ENCODE results near the gene ACKR4. TPM values are rescaled to one million over a fixed set of nuclear protein-coding genes. Genes with fewer than 3 reads are reported as not detected.
"Not testable (repeated sequence)": the region's sequence is repeated elsewhere in the genome, so short reads cannot be mapped to it uniquely, and the experiment has no call there.

Gene ACKR4
- total RNA-seq, 1 donor from 2014 or later = 5.2 TPM

- H3K27me3 ChIP-seq (ENCODE audit: low read depth) = no peaks in the 10 kb centered on the region
- H3K36me3 ChIP-seq = peaks cover 19% of the 10 kb centered on the region
- H3K9me3 ChIP-seq (replicated peaks) = no peaks in the 10 kb centered on the region
- H3K4me3 ChIP-seq = no peak overlapping the region
- DNase-seq = no peak
- H3K27ac ChIP-seq (replicated peaks) = no peak overlapping the region
- no peak for TF ChIP-seq CTCF (IDR thresholded peaks at IDR 0.05; ENCODE audit: borderline replicate concordance)
- intact Hi-C loops (cut with micrococcal nuclease) = no loop called here
- H3K4me1 ChIP-seq = peaks cover 6% of the 10 kb centered on the region
These were observed 2.1 kb upstream of the ACKR4 start for GRCh38 chr3:132595014-132595413.

- intact Hi-C loops (cut with micrococcal nuclease) = no loop called here
- Histone ChIP-seq H3K4me1 (peaks cover 6% of the 10 kb centered on the region), H3K36me3 (peaks cover 15% of the 10 kb centered on the region), H3K27me3 (ENCODE audit: low read depth) (no peaks in the 10 kb centered on the region), H3K9me3 (replicated peaks) (no peaks in the 10 kb centered on the region), H3K27ac (replicated peaks) (no peak overlapping the region), H3K4me3 (no peak overlapping the region)
- DNase-seq = no peak
- TF ChIP-seq CTCF (IDR thresholded peaks at IDR 0.05; ENCODE audit: borderline replicate concordance) = no peak
These were observed 744 bp upstream of the ACKR4 start for GRCh38 chr3:132596326-132596725.

GRCh38 chr3:132597660-132598059 lies 590 bp downstream of the ACKR4 start:
- TF ChIP-seq CTCF (IDR thresholded peaks at IDR 0.05; ENCODE audit: borderline replicate concordance) = no peak
- peak overlapping the region; percentile 51 for H3K4me3 ChIP-seq
- no peaks in the 10 kb centered on the region for H3K27me3 ChIP-seq (ENCODE audit: low read depth)
- peaks cover 6% of the 10 kb centered on the region for H3K4me1 ChIP-seq
- no peaks in the 10 kb centered on the region for H3K9me3 ChIP-seq (replicated peaks)
- H3K27ac ChIP-seq (replicated peaks) = peak overlapping the region; percentile 44
- intact Hi-C loops (cut with micrococcal nuclease) = no loop called here
- no peak for DNase-seq
- peaks cover 22% of the 10 kb centered on the region for H3K36me3 ChIP-seq

GRCh38 chr3:132598181-132598580 lies 1.1 kb downstream of the ACKR4 start:
- Histone ChIP-seq H3K9me3 (replicated peaks) (no peaks in the 10 kb centered on the region), H3K36me3 (peaks cover 27% of the 10 kb centered on the region), H3K4me1 (peaks cover 6% of the 10 kb centered on the region), H3K27me3 (ENCODE audit: low read depth) (no peaks in the 10 kb centered on the region), H3K27ac (replicated peaks) (no peak overlapping the region), H3K4me3 (peak overlapping the region; percentile 51)
- TF ChIP-seq CTCF (IDR thresholded peaks at IDR 0.05; ENCODE audit: borderline replicate concordance) = no peak
- no peak for DNase-seq
- intact Hi-C loops (cut with micrococcal nuclease) = no loop called here

- H3K4me3 ChIP-seq; DNase-seq; H3K27ac ChIP-seq (replicated peaks); H3K27me3 ChIP-seq (ENCODE audit: low read depth); H3K9me3 ChIP-seq (replicated peaks); intact Hi-C loops (cut with micrococcal nuclease): not testable (repeated sequence)
- Histone ChIP-seq H3K36me3 (peaks cover 36% of the 10 kb centered on the region), H3K4me1 (peaks cover 20% of the 10 kb centered on the region)
These were observed 3.5 kb downstream of the ACKR4 start for GRCh38 chr3:132600614-132601013.

- H3K36me3 ChIP-seq = peaks cover 39% of the 10 kb centered on the region
- peak overlapping the region; percentile 21 for H3K27ac ChIP-seq (replicated peaks)
- H3K4me1 ChIP-seq = peaks cover 19% of the 10 kb centered on the region
- no peak overlapping the region for H3K4me3 ChIP-seq
- H3K27me3 ChIP-seq (ENCODE audit: low read depth) = no peaks in the 10 kb centered on the region
- intact Hi-C loops (cut with micrococcal nuclease) = no loop called here
- no peak for DNase-seq
- H3K9me3 ChIP-seq (replicated peaks) = peaks cover 12% of the 10 kb centered on the region
- TF ChIP-seq CTCF (IDR thresholded peaks at IDR 0.05; ENCODE audit: borderline replicate concordance) = no peak
These were observed 8.3 kb downstream of the ACKR4 start for GRCh38 chr3:132605374-132605792.

Data from left ventricle myocardium inferior (tissue), 1 donor.